HEK293 (cell line): ENCODE results near the gene MARCHF5.

Source experiments
- CTCF ChIA-PET: fragments of 350-600 bp; formaldehyde crosslinking; extraction: SDS; loops from one replicate; lab custom pipeline; 2021; ENCODE audit warnings: antibody characterized with exemption; lab: Yijun Ruan, JAX
- POLR2A ChIA-PET: fragments of 300-600 bp; formaldehyde crosslinking; extraction: SDS; loops from one replicate; lab custom pipeline; 2020; ENCODE audit warnings: antibody characterized with exemption, inconsistent platforms; lab: Yijun Ruan, JAX
- H3K27ac ChIP-seq: fragments of 200-500 bp; sonication (Bioruptor generic); 2 replicates; pipeline ENCODE4 v1.5.1; 2014; ENCODE audit warnings: low read depth, low read length, control low read depth, inconsistent platforms; ENCODE audit errors: extremely low read depth
- H3K36me3 ChIP-seq, 2 experiments: fragments of 200-500 bp in 1 of 2; sonication (Bioruptor generic) in 1 of 2; 1 replicate in 1 of 2; 2 replicates in 1 of 2; pipeline ENCODE4 v1.5.1; 2014 to 2017; ENCODE audit warnings: inconsistent platforms in 2 of 2, low read length in 2 of 2; ENCODE audit not compliant: control insufficient read depth in 2 of 2, insufficient read depth in 1 of 2
- H3K4me1 ChIP-seq: fragments of 200-500 bp; sonication (Bioruptor generic); 2 replicates; pipeline ENCODE4 v1.5.1; 2014; ENCODE audit warnings: mild to moderate bottlenecking, low read length, inconsistent platforms; ENCODE audit not compliant: control insufficient read depth, insufficient read depth
- H3K4me3 ChIP-seq: 2 replicates; pipeline ENCODE4 v1.5.1; 2011; ENCODE audit warnings: low read depth, mild to moderate bottlenecking, control low read depth, low read length, moderate library complexity
- H3K9me3 ChIP-seq: fragments of 200-500 bp; sonication (Bioruptor generic); 2 replicates; pipeline ENCODE4 v1.5.1; 2014; ENCODE audit warnings: low read depth, low read length, inconsistent platforms; ENCODE audit not compliant: control insufficient read depth, insufficient read depth
- EGR2 ChIP-seq: fragments of 450-650 bp; formaldehyde crosslinking; IDR thresholded peaks from 2 replicates; pipeline ENCODE4 v1.5.1; 2016; ENCODE audit warnings: low read depth, missing biosample characterization, missing genetic modification characterization
- IKZF3 ChIP-seq: fragments of 450-650 bp; IDR thresholded peaks from 2 replicates; pipeline ENCODE4 v1.5.0; 2018; ENCODE audit warnings: missing biosample characterization, mild to moderate bottlenecking, missing genetic modification characterization, moderate library complexity
- KLF1 ChIP-seq: fragments of 450-650 bp; formaldehyde crosslinking; IDR thresholded peaks from 2 replicates; pipeline ENCODE4 v1.5.1; 2016; ENCODE audit warnings: missing biosample characterization, missing genetic modification characterization
- MZF1 ChIP-seq: fragments of 450-650 bp; formaldehyde crosslinking; IDR thresholded peaks from 2 replicates; pipeline ENCODE4 v1.5.1; 2017; ENCODE audit warnings: missing biosample characterization, missing genetic modification characterization, borderline replicate concordance
- TRIM28 ChIP-seq: IDR thresholded peaks from 2 replicates; pipeline ENCODE4 v1.6.1; 2011; ENCODE audit warnings: low read length, control low read depth, borderline replicate concordance
- YY1 ChIP-seq: fragments of 450-650 bp; formaldehyde crosslinking; IDR thresholded peaks from 2 replicates; pipeline ENCODE4 v1.5.1; 2018; ENCODE audit warnings: missing biosample characterization, missing genetic modification characterization
- ZBTB17 ChIP-seq: fragments of 450-650 bp; formaldehyde crosslinking; IDR thresholded peaks from 2 replicates; pipeline ENCODE4 v1.5.1; 2016; ENCODE audit warnings: missing biosample characterization, missing genetic modification characterization
- ZBTB20 ChIP-seq: fragments of 450-650 bp; formaldehyde crosslinking; IDR thresholded peaks from 2 replicates; pipeline ENCODE4 v1.5.1; 2016; ENCODE audit warnings: missing biosample characterization, missing genetic modification characterization
- ZBTB48 ChIP-seq: fragments of 450-650 bp; formaldehyde crosslinking; IDR thresholded peaks from 2 replicates; pipeline ENCODE4 v1.5.1; 2016; ENCODE audit warnings: missing biosample characterization, missing genetic modification characterization
- ZBTB8A ChIP-seq: fragments of 450-650 bp; formaldehyde crosslinking; IDR thresholded peaks from 2 replicates; pipeline ENCODE4 v1.5.1; 2016; ENCODE audit warnings: missing biosample characterization, missing genetic modification characterization
- ZNF114 ChIP-seq: fragments of 450-650 bp; formaldehyde crosslinking; IDR thresholded peaks from 2 replicates; pipeline ENCODE4 v1.5.0; 2017; ENCODE audit warnings: missing biosample characterization, missing genetic modification characterization
- ZNF132 ChIP-seq: fragments of 450-650 bp; formaldehyde crosslinking; IDR thresholded peaks from 2 replicates; pipeline ENCODE4 v1.5.1; 2017; ENCODE audit warnings: missing biosample characterization, missing genetic modification characterization, borderline replicate concordance
- ZNF146 ChIP-seq: fragments of 450-650 bp; formaldehyde crosslinking; IDR thresholded peaks from 2 replicates; pipeline ENCODE4 v1.5.1; 2016; ENCODE audit warnings: missing biosample characterization, missing genetic modification characterization
- ZNF2 ChIP-seq: fragments of 450-650 bp; formaldehyde crosslinking; IDR thresholded peaks from 2 replicates; pipeline ENCODE4 v1.5.1; 2016; ENCODE audit warnings: missing biosample characterization, missing genetic modification characterization
- ZNF426 ChIP-seq: fragments of 450-650 bp; formaldehyde crosslinking; IDR thresholded peaks from 2 replicates; pipeline ENCODE4 v1.5.1; 2017; ENCODE audit warnings: missing biosample characterization, missing genetic modification characterization, mild to moderate bottlenecking, inconsistent platforms, moderate library complexity
- ZNF707 ChIP-seq: fragments of 450-650 bp; formaldehyde crosslinking; IDR thresholded peaks from 2 replicates; pipeline ENCODE4 v1.5.1; 2016; ENCODE audit warnings: missing biosample characterization, missing genetic modification characterization
- ZNF792 ChIP-seq: fragments of 450-650 bp; formaldehyde crosslinking; IDR thresholded peaks from 2 replicates; pipeline ENCODE4 v1.5.1; 2016; ENCODE audit warnings: missing biosample characterization, missing genetic modification characterization
- ZSCAN16 ChIP-seq: fragments of 450-650 bp; formaldehyde crosslinking; IDR thresholded peaks from 2 replicates; pipeline ENCODE4 v1.5.1; 2016; ENCODE audit warnings: missing biosample characterization, missing genetic modification characterization
- TF ChIP-seq, protein P1 (sequence below): fragments of 450-650 bp; formaldehyde crosslinking; IDR thresholded peaks from 2 replicates; pipeline ENCODE4 v1.5.1; 2016; ENCODE audit warnings: missing biosample characterization, missing genetic modification characterization
- TF ChIP-seq, protein P2 (sequence below): fragments of 450-650 bp; formaldehyde crosslinking; IDR thresholded peaks from 2 replicates; pipeline ENCODE4 v1.5.1; 2017; ENCODE audit warnings: missing biosample characterization, missing genetic modification characterization
- TF ChIP-seq, protein P3 (sequence below): fragments of 450-650 bp; formaldehyde crosslinking; IDR thresholded peaks from 2 replicates; pipeline ENCODE4 v1.5.1; 2017; ENCODE audit warnings: missing biosample characterization, missing genetic modification characterization
- TF ChIP-seq, protein P4 (sequence below): sonication (generic); formaldehyde crosslinking; IDR thresholded peaks from 2 replicates; pipeline ENCODE4 v1.8.1; 2022; ENCODE audit warnings: mild to moderate bottlenecking, moderate library complexity, missing genetic modification reagents
- TF ChIP-seq, protein P5 (sequence below): fragments of 450-650 bp; formaldehyde crosslinking; IDR thresholded peaks from 2 replicates; pipeline ENCODE4 v1.5.1; 2016; ENCODE audit warnings: missing biosample characterization, missing genetic modification characterization
- TF ChIP-seq, protein P6 (sequence below): fragments of 450-650 bp; formaldehyde crosslinking; IDR thresholded peaks from 2 replicates; pipeline ENCODE4 v1.5.1; 2016; ENCODE audit warnings: missing biosample characterization, missing genetic modification characterization

The MARCHF5 gene

DNA sequence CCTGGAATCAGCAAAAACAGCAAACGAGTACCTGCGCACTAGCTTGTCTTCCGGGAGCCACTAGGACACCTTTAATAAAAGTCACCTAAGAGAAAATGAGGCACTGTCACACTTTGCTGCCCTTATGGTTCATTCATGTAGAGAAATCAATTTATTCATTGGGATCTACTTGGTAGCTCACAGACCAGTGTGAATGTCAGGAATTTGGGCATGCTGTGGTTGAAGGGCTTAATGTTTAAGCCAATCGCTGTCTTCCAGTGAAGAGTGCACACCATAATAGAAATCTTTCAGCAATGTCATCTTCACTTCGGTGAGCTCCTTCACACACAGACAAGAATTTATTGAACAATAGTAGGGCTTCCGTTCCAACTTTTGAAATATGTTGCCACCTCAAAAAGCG is 65.1 kb downstream of the MARCHF5 start (continued):
- TF ChIP-seq, protein P1, sequence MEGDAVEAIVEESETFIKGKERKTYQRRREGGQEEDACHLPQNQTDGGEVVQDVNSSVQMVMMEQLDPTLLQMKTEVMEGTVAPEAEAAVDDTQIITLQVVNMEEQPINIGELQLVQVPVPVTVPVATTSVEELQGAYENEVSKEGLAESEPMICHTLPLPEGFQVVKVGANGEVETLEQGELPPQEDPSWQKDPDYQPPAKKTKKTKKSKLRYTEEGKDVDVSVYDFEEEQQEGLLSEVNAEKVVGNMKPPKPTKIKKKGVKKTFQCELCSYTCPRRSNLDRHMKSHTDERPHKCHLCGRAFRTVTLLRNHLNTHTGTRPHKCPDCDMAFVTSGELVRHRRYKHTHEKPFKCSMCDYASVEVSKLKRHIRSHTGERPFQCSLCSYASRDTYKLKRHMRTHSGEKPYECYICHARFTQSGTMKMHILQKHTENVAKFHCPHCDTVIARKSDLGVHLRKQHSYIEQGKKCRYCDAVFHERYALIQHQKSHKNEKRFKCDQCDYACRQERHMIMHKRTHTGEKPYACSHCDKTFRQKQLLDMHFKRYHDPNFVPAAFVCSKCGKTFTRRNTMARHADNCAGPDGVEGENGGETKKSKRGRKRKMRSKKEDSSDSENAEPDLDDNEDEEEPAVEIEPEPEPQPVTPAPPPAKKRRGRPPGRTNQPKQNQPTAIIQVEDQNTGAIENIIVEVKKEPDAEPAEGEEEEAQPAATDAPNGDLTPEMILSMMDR (tag by site-specific recombination) = no peak
- TF ChIP-seq, protein P2, sequence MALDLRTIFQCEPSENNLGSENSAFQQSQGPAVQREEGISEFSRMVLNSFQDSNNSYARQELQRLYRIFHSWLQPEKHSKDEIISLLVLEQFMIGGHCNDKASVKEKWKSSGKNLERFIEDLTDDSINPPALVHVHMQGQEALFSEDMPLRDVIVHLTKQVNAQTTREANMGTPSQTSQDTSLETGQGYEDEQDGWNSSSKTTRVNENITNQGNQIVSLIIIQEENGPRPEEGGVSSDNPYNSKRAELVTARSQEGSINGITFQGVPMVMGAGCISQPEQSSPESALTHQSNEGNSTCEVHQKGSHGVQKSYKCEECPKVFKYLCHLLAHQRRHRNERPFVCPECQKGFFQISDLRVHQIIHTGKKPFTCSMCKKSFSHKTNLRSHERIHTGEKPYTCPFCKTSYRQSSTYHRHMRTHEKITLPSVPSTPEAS (tag by site-specific recombination) = no peak
- no peak for TF ChIP-seq YY1
- no peak for TF ChIP-seq EGR2 (tag by site-specific recombination)
- no peak for TF ChIP-seq KLF1 (tag by site-specific recombination)

DNA sequence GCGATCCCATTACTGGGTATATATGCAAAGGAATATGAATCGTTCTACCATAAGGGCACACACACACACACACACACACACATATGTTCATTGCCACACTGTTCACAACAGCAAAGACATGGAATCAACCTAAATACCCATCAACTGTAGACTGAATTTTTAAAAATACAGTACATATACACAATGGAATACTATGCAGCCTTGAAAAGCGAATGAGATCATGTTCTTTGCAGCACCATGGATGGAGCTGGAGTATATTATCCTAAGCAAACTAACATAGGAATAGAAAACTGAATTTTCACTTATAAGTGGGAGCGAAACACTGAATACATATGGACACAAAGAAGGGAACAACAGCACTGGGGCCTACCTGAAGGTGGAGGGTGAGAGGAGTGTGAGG is 72.5 kb downstream of the MARCHF5 start:
- H3K9me3 ChIP-seq = no peaks in the 10 kb centered on the region
- H3K27ac ChIP-seq = no peak overlapping the region
- TF ChIP-seq ZNF2 (tag by site-specific recombination) (no peak), ZNF146 (tag by site-specific recombination) (peak; percentile 85)
- CTCF ChIA-PET = no interaction called here
- no peaks in the 10 kb centered on the region for H3K36me3 ChIP-seq
- H3K4me3 ChIP-seq = no peak overlapping the region
- POLR2A ChIA-PET = no interaction called here
- no peaks in the 10 kb centered on the region for H3K4me1 ChIP-seq

DNA sequence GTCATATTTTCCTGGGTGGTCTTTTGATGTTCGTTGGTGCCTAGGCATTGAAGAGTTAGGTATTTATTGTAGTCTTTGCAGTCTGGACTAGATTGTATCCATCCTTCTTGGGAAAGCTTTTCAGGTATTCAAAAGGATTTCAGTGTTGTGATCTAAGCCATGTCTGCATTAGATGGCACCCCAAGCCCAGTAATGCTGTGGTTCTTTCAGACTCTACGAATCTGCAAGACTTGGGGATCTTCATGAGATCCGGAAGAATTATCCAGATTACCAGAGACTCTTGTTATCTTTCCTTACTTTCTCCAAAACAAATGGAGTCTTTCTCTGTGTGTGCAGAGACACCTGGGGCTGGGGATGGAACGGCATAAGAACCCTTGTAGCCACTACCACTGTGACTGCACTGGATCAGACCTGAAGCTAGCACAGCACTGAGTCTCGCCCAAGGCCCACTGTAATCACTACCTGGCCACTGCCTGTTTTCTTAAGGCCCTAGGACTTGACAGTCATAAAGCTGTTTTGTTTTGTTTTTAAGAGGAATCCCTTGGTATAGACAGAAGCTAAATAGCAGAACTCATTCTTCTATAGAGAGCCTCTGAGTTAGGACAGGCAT is 75.5 kb downstream of the MARCHF5 start:
- Histone ChIP-seq H3K4me3 (no peak overlapping the region), H3K9me3 (no peaks in the 10 kb centered on the region), H3K27ac (no peak overlapping the region), H3K36me3 (no peaks in the 10 kb centered on the region), H3K4me1 (no peaks in the 10 kb centered on the region)
- ChIA-PET POLR2A (no interaction called here), CTCF (no interaction called here)
- TF ChIP-seq ZNF114 (tag by site-specific recombination) = no peak
- no peak for TF ChIP-seq ZNF426 (tag by site-specific recombination)
- TF ChIP-seq, protein P3, sequence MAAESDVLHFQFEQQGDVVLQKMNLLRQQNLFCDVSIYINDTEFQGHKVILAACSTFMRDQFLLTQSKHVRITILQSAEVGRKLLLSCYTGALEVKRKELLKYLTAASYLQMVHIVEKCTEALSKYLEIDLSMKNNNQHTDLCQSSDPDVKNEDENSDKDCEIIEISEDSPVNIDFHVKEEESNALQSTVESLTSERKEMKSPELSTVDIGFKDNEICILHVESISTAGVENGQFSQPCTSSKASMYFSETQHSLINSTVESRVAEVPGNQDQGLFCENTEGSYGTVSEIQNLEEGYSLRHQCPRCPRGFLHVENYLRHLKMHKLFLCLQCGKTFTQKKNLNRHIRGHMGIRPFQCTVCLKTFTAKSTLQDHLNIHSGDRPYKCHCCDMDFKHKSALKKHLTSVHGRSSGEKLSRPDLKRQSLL (tag by site-specific recombination) = no peak
- TF ChIP-seq, protein P4, sequence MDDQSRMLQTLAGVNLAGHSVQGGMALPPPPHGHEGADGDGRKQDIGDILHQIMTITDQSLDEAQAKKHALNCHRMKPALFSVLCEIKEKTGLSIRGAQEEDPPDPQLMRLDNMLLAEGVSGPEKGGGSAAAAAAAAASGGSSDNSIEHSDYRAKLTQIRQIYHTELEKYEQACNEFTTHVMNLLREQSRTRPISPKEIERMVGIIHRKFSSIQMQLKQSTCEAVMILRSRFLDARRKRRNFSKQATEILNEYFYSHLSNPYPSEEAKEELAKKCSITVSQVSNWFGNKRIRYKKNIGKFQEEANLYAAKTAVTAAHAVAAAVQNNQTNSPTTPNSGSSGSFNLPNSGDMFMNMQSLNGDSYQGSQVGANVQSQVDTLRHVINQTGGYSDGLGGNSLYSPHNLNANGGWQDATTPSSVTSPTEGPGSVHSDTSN (CRISPR knock-in tag) = no peak
- no peak for TF ChIP-seq ZNF132
- no peak for TF ChIP-seq MZF1 (tag by site-specific recombination)
- no peak for TF ChIP-seq ZNF792 (tag by site-specific recombination)

DNA sequence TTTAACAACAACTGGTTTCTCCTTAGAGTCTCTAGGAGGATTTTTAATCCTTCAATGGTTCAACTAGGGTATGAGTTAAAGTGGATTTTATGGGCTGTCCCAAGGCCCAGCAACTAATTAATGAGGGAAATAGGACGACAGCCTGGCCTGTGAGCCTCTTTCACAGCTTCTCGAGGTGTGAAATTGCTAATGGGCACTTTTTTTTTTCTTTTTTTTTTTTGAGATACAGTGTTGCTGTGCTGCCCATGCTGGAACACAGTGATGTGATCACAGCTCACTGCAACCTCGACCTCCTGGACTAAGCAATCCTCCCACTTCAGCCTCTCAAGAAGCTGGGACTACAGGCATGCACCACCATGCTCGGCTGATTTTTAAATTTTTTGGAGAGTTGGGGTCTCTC is 87.0 kb downstream of the MARCHF5 start:
- H3K4me1 ChIP-seq = no peaks in the 10 kb centered on the region
- H3K9me3 ChIP-seq = no peaks in the 10 kb centered on the region
- no peak overlapping the region for H3K27ac ChIP-seq
- ChIA-PET CTCF (interaction anchor here (0.5 kb wide), 1 partner anchor 59 kb away, joined by 3 read pairs; no protein-coding TSS in a partner anchor), POLR2A (interaction anchor here (0.7 kb wide), 1 partner anchor 12 kb away, joined by 4 read pairs; no protein-coding TSS in a partner anchor)
- no peak overlapping the region for H3K4me3 ChIP-seq
- no peaks in the 10 kb centered on the region for H3K36me3 ChIP-seq
- TF ChIP-seq ZBTB17 (no peak), IKZF3 (tag by site-specific recombination) (no peak), ZSCAN16 (no peak), ZBTB20 (tag by site-specific recombination) (no peak), ZNF707 (tag by site-specific recombination) (no peak), TRIM28 (no peak), ZBTB48 (tag by site-specific recombination) (no peak), ZBTB8A (no peak)
- TF ChIP-seq, protein P5, sequence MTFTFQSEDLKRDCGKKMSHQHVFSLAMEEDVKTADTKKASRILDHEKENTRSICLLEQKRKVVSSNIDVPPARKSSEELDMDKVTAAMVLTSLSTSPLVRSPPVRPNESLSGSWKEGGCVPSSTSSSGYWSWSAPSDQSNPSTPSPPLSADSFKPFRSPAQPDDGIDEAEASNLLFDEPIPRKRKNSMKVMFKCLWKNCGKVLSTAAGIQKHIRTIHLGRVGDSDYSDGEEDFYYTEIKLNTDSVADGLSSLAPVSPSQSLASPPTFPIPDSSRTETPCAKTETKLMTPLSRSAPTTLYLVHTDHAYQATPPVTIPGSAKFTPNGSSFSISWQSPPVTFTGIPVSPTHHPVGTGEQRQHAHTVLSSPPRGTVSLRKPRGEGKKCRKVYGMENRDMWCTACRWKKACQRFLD (tag by site-specific recombination) = no peak
- TF ChIP-seq, protein P6, sequence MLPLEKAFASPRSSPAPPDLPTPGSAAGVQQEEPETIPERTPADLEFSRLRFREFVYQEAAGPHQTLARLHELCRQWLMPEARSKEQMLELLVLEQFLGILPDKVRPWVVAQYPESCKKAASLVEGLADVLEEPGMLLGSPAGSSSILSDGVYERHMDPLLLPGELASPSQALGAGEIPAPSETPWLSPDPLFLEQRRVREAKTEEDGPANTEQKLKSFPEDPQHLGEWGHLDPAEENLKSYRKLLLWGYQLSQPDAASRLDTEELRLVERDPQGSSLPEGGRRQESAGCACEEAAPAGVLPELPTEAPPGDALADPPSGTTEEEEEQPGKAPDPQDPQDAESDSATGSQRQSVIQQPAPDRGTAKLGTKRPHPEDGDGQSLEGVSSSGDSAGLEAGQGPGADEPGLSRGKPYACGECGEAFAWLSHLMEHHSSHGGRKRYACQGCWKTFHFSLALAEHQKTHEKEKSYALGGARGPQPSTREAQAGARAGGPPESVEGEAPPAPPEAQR = no peak
